ENCODE results near the gene TK1.

TK1 gene

GRCh38 chr17:78148286-78149016 is 38.4 kb downstream of the TK1 start:
- Histone ChIP-seq H3K27ac (ENCODE audit: low read length) (no peak overlapping the region), H3K9me3 (ENCODE audit: control insufficient read depth, insufficient read depth, low read length) (no peaks in the 10 kb centered on the region), H3K4me3 (ENCODE audit: low read length) (no peak overlapping the region), H3K4me1 (ENCODE audit: control insufficient read depth, insufficient read depth, low read length) (no peaks in the 10 kb centered on the region), H3K36me3 (ENCODE audit: control insufficient read depth, insufficient read depth, low read length) (no peaks in the 10 kb centered on the region), H3K27me3 (ENCODE audit: control insufficient read depth, insufficient read depth, low read length) (no peaks in the 10 kb centered on the region)
- DNase-seq (ENCODE audit: low read depth, low spot score): no peak
- WGBS (ENCODE audit: insufficient coverage, insufficient read length): no CpG with 5 or more reads among the region's 14 CpGs

- H3K27ac ChIP-seq (ENCODE audit: low read length): no peak overlapping the region
- no peaks in the 10 kb centered on the region for H3K36me3 ChIP-seq (ENCODE audit: control insufficient read depth, insufficient read depth, low read length)
- H3K27me3 ChIP-seq (ENCODE audit: control insufficient read depth, insufficient read depth, low read length): no peaks in the 10 kb centered on the region
- no peaks in the 10 kb centered on the region for H3K9me3 ChIP-seq (ENCODE audit: control insufficient read depth, insufficient read depth, low read length)
- DNase-seq (ENCODE audit: low read depth, low spot score): no peak
- H3K4me1 ChIP-seq (ENCODE audit: control insufficient read depth, insufficient read depth, low read length): no peaks in the 10 kb centered on the region
- WGBS (ENCODE audit: insufficient coverage, insufficient read length): no CpG with 5 or more reads among the region's 8 CpGs
- no peak overlapping the region for H3K4me3 ChIP-seq (ENCODE audit: low read length)
Measured at GRCh38 chr17:78147315-78147998, 39.4 kb downstream of the TK1 start.

GRCh38 chr17:78146881-78147280 is 40.0 kb downstream of the TK1 start:
- H3K36me3 ChIP-seq (ENCODE audit: control insufficient read depth, insufficient read depth, low read length): no peaks in the 10 kb centered on the region
- H3K4me3 ChIP-seq (ENCODE audit: low read length): no peak overlapping the region
- no peaks in the 10 kb centered on the region for H3K4me1 ChIP-seq (ENCODE audit: control insufficient read depth, insufficient read depth, low read length)
- no peaks in the 10 kb centered on the region for H3K27me3 ChIP-seq (ENCODE audit: control insufficient read depth, insufficient read depth, low read length)
- H3K9me3 ChIP-seq (ENCODE audit: control insufficient read depth, insufficient read depth, low read length): no peaks in the 10 kb centered on the region
- DNase-seq (ENCODE audit: low read depth, low spot score): no peak
- no peak overlapping the region for H3K27ac ChIP-seq (ENCODE audit: low read length)
- no CpG with 5 or more reads among the region's 6 CpGs for WGBS (ENCODE audit: insufficient coverage, insufficient read length)

GRCh38 chr17:78146471-78146869 is 40.4 kb downstream of the TK1 start:
- no peak for DNase-seq (ENCODE audit: low read depth, low spot score)
- Histone ChIP-seq H3K4me3 (ENCODE audit: low read length) (no peak overlapping the region), H3K36me3 (ENCODE audit: control insufficient read depth, insufficient read depth, low read length) (no peaks in the 10 kb centered on the region), H3K27me3 (ENCODE audit: control insufficient read depth, insufficient read depth, low read length) (no peaks in the 10 kb centered on the region), H3K4me1 (ENCODE audit: control insufficient read depth, insufficient read depth, low read length) (no peaks in the 10 kb centered on the region), H3K27ac (ENCODE audit: low read length) (no peak overlapping the region), H3K9me3 (ENCODE audit: control insufficient read depth, insufficient read depth, low read length) (no peaks in the 10 kb centered on the region)
- no CpG with 5 or more reads among the region's 7 CpGs for WGBS (ENCODE audit: insufficient coverage, insufficient read length)

GRCh38 chr17:78144736-78145641 is 41.9 kb downstream of the TK1 start:
- no CpG with 5 or more reads among the region's 18 CpGs for WGBS (ENCODE audit: insufficient coverage, insufficient read length)
- H3K4me3 ChIP-seq (ENCODE audit: low read length): no peak overlapping the region
- no peaks in the 10 kb centered on the region for H3K27me3 ChIP-seq (ENCODE audit: control insufficient read depth, insufficient read depth, low read length)
- no peak overlapping the region for H3K27ac ChIP-seq (ENCODE audit: low read length)
- H3K4me1 ChIP-seq (ENCODE audit: control insufficient read depth, insufficient read depth, low read length): no peaks in the 10 kb centered on the region
- DNase-seq (ENCODE audit: low read depth, low spot score): no peak
- H3K9me3 ChIP-seq (ENCODE audit: control insufficient read depth, insufficient read depth, low read length): no peaks in the 10 kb centered on the region
- H3K36me3 ChIP-seq (ENCODE audit: control insufficient read depth, insufficient read depth, low read length): no peaks in the 10 kb centered on the region

GRCh38 chr17:78144147-78144719 is 42.6 kb downstream of the TK1 start:
- Histone ChIP-seq H3K27ac (ENCODE audit: low read length) (no peak overlapping the region), H3K4me3 (ENCODE audit: low read length) (no peak overlapping the region), H3K36me3 (ENCODE audit: control insufficient read depth, insufficient read depth, low read length) (no peaks in the 10 kb centered on the region), H3K27me3 (ENCODE audit: control insufficient read depth, insufficient read depth, low read length) (no peaks in the 10 kb centered on the region), H3K9me3 (ENCODE audit: control insufficient read depth, insufficient read depth, low read length) (no peaks in the 10 kb centered on the region), H3K4me1 (ENCODE audit: control insufficient read depth, insufficient read depth, low read length) (no peaks in the 10 kb centered on the region)
- no peak for DNase-seq (ENCODE audit: low read depth, low spot score)
- WGBS (ENCODE audit: insufficient coverage, insufficient read length): no CpG with 5 or more reads among the region's 11 CpGs

GRCh38 chr17:78143214-78144146 is 43.4 kb downstream of the TK1 start:
- H3K27ac ChIP-seq (ENCODE audit: low read length): no peak overlapping the region
- no peaks in the 10 kb centered on the region for H3K4me1 ChIP-seq (ENCODE audit: control insufficient read depth, insufficient read depth, low read length)
- no peaks in the 10 kb centered on the region for H3K36me3 ChIP-seq (ENCODE audit: control insufficient read depth, insufficient read depth, low read length)
- no peak for DNase-seq (ENCODE audit: low read depth, low spot score)
- no peaks in the 10 kb centered on the region for H3K9me3 ChIP-seq (ENCODE audit: control insufficient read depth, insufficient read depth, low read length)
- H3K27me3 ChIP-seq (ENCODE audit: control insufficient read depth, insufficient read depth, low read length): no peaks in the 10 kb centered on the region
- H3K4me3 ChIP-seq (ENCODE audit: low read length): no peak overlapping the region
- WGBS (ENCODE audit: insufficient coverage, insufficient read length): no CpG with 5 or more reads among the region's 21 CpGs

GRCh38 chr17:78142119-78142861 is 44.6 kb downstream of the TK1 start:
- Histone ChIP-seq H3K9me3 (ENCODE audit: control insufficient read depth, insufficient read depth, low read length) (no peaks in the 10 kb centered on the region), H3K27ac (ENCODE audit: low read length) (no peak overlapping the region), H3K4me3 (ENCODE audit: low read length) (no peak overlapping the region), H3K4me1 (ENCODE audit: control insufficient read depth, insufficient read depth, low read length) (no peaks in the 10 kb centered on the region; the same call in 1 of the 2 replicates), H3K36me3 (ENCODE audit: control insufficient read depth, insufficient read depth, low read length) (no peaks in the 10 kb centered on the region), H3K27me3 (ENCODE audit: control insufficient read depth, insufficient read depth, low read length) (no peaks in the 10 kb centered on the region)
- DNase-seq (ENCODE audit: low read depth, low spot score): no peak
- WGBS (ENCODE audit: insufficient coverage, insufficient read length): no CpG with 5 or more reads among the region's 16 CpGs

GRCh38 chr17:78141437-78142118 is 45.3 kb downstream of the TK1 start:
- Histone ChIP-seq H3K36me3 (ENCODE audit: control insufficient read depth, insufficient read depth, low read length) (no peaks in the 10 kb centered on the region), H3K27me3 (ENCODE audit: control insufficient read depth, insufficient read depth, low read length) (no peaks in the 10 kb centered on the region), H3K4me3 (ENCODE audit: low read length) (no peak overlapping the region), H3K4me1 (ENCODE audit: control insufficient read depth, insufficient read depth, low read length) (no peaks in the 10 kb centered on the region; the same call in 1 of the 2 replicates), H3K9me3 (ENCODE audit: control insufficient read depth, insufficient read depth, low read length) (no peaks in the 10 kb centered on the region), H3K27ac (ENCODE audit: low read length) (no peak overlapping the region)
- WGBS (ENCODE audit: insufficient coverage, insufficient read length): no CpG with 5 or more reads among the region's 20 CpGs
- DNase-seq (ENCODE audit: low read depth, low spot score): no peak

Data from iPS DF 6.9 (cell line).